Thoracic aorta (tissue), 2 donors: ENCODE measurements around the gene MTF1. TPM values are rescaled to one million over a fixed set of nuclear protein-coding genes. Genes with fewer than 3 reads are reported as not detected.
"Not testable (repeated sequence)": the region's sequence is repeated elsewhere in the genome, so short reads cannot be mapped to it uniquely, and the experiment has no call there.

Experiments used
- ATAC-seq: fragments of 150-250 bp; one replicate; pipeline ENCODE4 v1.8.0; 2017; ENCODE audit warnings: low read depth; ENCODE audit not compliant: insufficient number of reproducible peaks, low FRiP score
- DNase-seq: peaks from one replicate; pipeline ENCODE4 v3.0.0-alpha.2; 2020; ENCODE audit warnings: low spot score
- H3K27ac ChIP-seq, 2 donors: fragments of 200-600 bp; sonication (generic); 1 replicate in 1 of 2; 2 replicates in 1 of 2; pipeline ENCODE4 v1.5.1; 2016; ENCODE audit warnings: mild to moderate bottlenecking in 2 of 2, moderate library complexity in 2 of 2
- H3K27me3 ChIP-seq: fragments of 200-600 bp; sonication (generic); replicated peaks from 2 replicates; pipeline ENCODE4 v1.6.0; 2016; ENCODE audit warnings: mild to moderate bottlenecking; ENCODE audit not compliant: insufficient read depth
- H3K36me3 ChIP-seq: fragments of 200-600 bp; sonication (generic); one replicate; pipeline ENCODE4 v1.5.1; 2016
- H3K4me1 ChIP-seq, 2 donors: fragments of 200-600 bp; sonication (generic); 1 replicate in 1 of 2; 2 replicates in 1 of 2; pipeline versions ENCODE4 v1.5.1 to v1.6.0; 2016; ENCODE audit warnings: low read depth in 2 of 2, mild to moderate bottlenecking in 1 of 2; ENCODE audit not compliant: control insufficient read depth in 1 of 2
- H3K4me3 ChIP-seq: fragments of 200-600 bp; sonication (generic); 2 replicates; pipeline ENCODE4 v1.5.1; 2016; ENCODE audit warnings: mild to moderate bottlenecking
- H3K9me3 ChIP-seq: fragments of 200-600 bp; sonication (generic); 2 replicates; pipeline ENCODE4 v1.5.1; 2016
- CTCF ChIP-seq: fragments of 200-600 bp; sonication (generic); IDR thresholded peaks from one replicate; pipeline ENCODE4 v1.5.1; 2019; ENCODE audit warnings: antibody characterized with exemption
- total RNA-seq, 2 donors: library from RNA; depleted of rRNA; stranded (reverse); fragments of >200 nt; gene quantifications; one replicate each; pipeline versions ENCODE4 v1.1.0 to v1.2.3, GENCODE V29; 2016

Gene MTF1
- 1 to 10 TPM; 4.5 to 9.3 TPM for total RNA-seq

GRCh38 chr1:37859507-37860345 is at the start of gene MTF1:
Gene MTF1, minus strand, starts transcription at chr1:37859592. Its CDS starts 1,934 bp downstream, at chr1:37857658.
- TF ChIP-seq CTCF = peak; percentile 94
- Histone ChIP-seq H3K27me3 (no peaks in the 10 kb centered on the region), H3K27ac (peak within 1 kb of the TSS; percentile 85 to 94), H3K36me3 (peaks cover 18% of the 10 kb centered on the region), H3K4me1 (peaks cover 12 to 52% of the 10 kb centered on the region in 2 donors), H3K9me3 (no peaks in the 10 kb centered on the region), H3K4me3 (peak within 1 kb of the TSS; percentile 97)
- peak; percentile 91 for ATAC-seq
- DNase-seq = peak; percentile 92

- H3K27me3 ChIP-seq, H3K9me3 ChIP-seq, DNase-seq, H3K4me3 ChIP-seq, ATAC-seq, H3K36me3 ChIP-seq: not testable (repeated sequence)
- Histone ChIP-seq H3K4me1 (peaks cover 10 to 37% of the 10 kb centered on the region in 2 donors), H3K27ac (peak overlapping the region in 1 of 2 donors; percentile 67)
Measured at GRCh38 chr1:37908531-37908930, 49.1 kb upstream of the MTF1 start.

GRCh38 chr1:37907416-37908125 is 48.2 kb upstream of the MTF1 start:
- not testable (repeated sequence) for ATAC-seq, H3K4me3 ChIP-seq, H3K36me3 ChIP-seq, H3K9me3 ChIP-seq, DNase-seq, H3K27me3 ChIP-seq
- peaks cover 10 to 35% of the 10 kb centered on the region in 2 donors for H3K4me1 ChIP-seq
- peak overlapping the region; percentile 10 to 67 for H3K27ac ChIP-seq

GRCh38 chr1:37906591-37906990 is 47.2 kb upstream of the MTF1 start:
- not testable (repeated sequence) for H3K9me3 ChIP-seq, DNase-seq, H3K36me3 ChIP-seq, ATAC-seq, H3K4me3 ChIP-seq, H3K27me3 ChIP-seq
- peak overlapping the region; percentile 37 to 67 for H3K27ac ChIP-seq
- peaks cover 10 to 35% of the 10 kb centered on the region in 2 donors for H3K4me1 ChIP-seq

GRCh38 chr1:37905727-37906126 is 46.3 kb upstream of the MTF1 start:
- ATAC-seq (no peak), DNase-seq (no peak)
- H3K4me1 ChIP-seq = peaks cover 10 to 35% of the 10 kb centered on the region in 2 donors
- H3K27ac ChIP-seq = peak overlapping the region; percentile 37 to 67
- no peak overlapping the region for H3K4me3 ChIP-seq
- H3K27me3 ChIP-seq = no peaks in the 10 kb centered on the region
- no peaks in the 10 kb centered on the region for H3K9me3 ChIP-seq
- no peak for TF ChIP-seq CTCF
- no peaks in the 10 kb centered on the region for H3K36me3 ChIP-seq

- H3K9me3 ChIP-seq, ATAC-seq, H3K27me3 ChIP-seq, H3K36me3 ChIP-seq, DNase-seq, H3K4me3 ChIP-seq, H3K27ac ChIP-seq: not testable (repeated sequence)
- peaks cover 10 to 35% of the 10 kb centered on the region in 2 donors for H3K4me1 ChIP-seq
Measured at GRCh38 chr1:37903921-37904320, 44.5 kb upstream of the MTF1 start.

- Histone ChIP-seq H3K4me3 (no peak overlapping the region), H3K36me3 (peaks cover 4% of the 10 kb centered on the region), H3K27ac (no peak overlapping the region), H3K9me3 (no peaks in the 10 kb centered on the region), H3K4me1 (peaks cover 10 to 34% of the 10 kb centered on the region in 2 donors), H3K27me3 (no peaks in the 10 kb centered on the region)
- TF ChIP-seq CTCF = no peak
- DNase-seq (no peak), ATAC-seq (no peak)
Measured at GRCh38 chr1:37902983-37903382, 43.6 kb upstream of the MTF1 start.
